PC-9 (cell line): ENCODE results near the gene NADK.

Source experiments
- CTCF ChIP-seq: fragments of 200-600 bp; sonication (generic); conservative IDR thresholded peaks from 2 replicates; pipeline ENCODE4 v1.6.1; 2017; ENCODE audit warnings: mixed run types, antibody characterized with exemption, mild to moderate bottlenecking, moderate library complexity
- EZH2 ChIP-seq: fragments of 200-600 bp; sonication (generic); IDR thresholded peaks from 2 replicates; pipeline ENCODE4 v1.8.0; 2017; ENCODE audit warnings: antibody characterized with exemption, low read depth

GRCh38 chr1:1806890-1807289 is 28.6 kb upstream of the NADK start:
- TF ChIP-seq CTCF: no peak
- TF ChIP-seq EZH2: no peak
